ENCODE data around the gene MIEF2.
"Not testable (repeated sequence)": the region's sequence is repeated elsewhere in the genome, so short reads cannot be mapped to it uniquely, and the experiment has no call there.

Gene MIEF2

DNA sequence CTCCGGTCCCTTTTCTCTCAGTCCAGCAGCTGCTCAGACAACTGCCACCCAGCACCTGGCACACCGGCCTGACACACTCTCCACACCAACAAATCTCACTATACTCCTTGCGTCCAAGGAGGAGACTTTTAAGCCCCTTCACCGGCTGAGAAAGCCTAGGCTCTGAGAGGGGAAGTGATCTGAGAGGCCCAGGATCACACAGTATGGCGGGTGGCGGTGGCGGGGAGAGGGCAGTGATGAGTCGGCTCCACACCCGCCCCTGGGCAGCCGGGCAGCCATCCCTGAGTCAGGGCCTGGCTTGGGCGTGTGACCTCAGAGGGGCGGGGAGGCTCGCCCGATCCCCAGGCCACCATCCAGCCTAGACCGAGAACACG is 2.5 kb upstream of the MIEF2 start:
- peak; percentile 37 for DNase-seq

DNA sequence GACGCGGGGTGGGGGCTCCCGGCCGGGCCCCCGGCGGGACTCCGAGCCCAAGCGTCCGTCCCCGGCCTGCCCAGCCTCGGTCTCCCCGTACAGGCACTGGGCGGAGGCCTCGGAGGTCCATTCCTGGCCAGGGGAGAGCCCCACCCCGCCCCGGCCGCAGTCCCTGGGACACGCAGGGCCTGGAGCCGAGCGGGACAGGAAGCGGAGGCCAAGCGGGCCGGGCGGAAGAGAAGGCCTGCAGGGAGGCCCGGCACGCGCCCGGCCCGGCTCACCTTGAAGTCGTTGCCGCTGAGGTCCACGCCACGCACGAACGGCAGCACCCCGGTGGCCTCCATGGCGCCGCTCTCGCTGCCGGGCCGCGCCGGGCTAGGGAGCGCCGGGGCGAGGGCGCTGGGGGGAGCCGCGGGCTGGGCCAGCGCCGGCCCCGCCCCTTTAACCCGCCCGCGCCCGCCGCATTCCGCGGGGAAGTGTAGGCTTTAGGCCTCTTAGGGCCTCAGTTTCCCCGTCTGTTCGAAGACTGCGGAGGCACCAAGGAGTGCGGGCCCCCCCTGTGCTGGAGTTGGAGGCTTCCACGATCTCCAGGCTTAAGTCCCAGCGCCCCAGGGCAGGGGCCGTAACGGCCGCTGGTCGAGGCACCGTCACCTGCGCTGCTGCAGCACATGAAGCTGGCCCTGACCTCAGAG is 2.0 kb upstream of the MIEF2 start, which contains the start of gene FLII:
Gene FLII, minus strand, starts transcription at position 383 of the 683 bp plus-strand sequence. Its CDS starts 48 bp downstream, at position 335.
- DNase-seq = peak; percentile 51

DNA sequence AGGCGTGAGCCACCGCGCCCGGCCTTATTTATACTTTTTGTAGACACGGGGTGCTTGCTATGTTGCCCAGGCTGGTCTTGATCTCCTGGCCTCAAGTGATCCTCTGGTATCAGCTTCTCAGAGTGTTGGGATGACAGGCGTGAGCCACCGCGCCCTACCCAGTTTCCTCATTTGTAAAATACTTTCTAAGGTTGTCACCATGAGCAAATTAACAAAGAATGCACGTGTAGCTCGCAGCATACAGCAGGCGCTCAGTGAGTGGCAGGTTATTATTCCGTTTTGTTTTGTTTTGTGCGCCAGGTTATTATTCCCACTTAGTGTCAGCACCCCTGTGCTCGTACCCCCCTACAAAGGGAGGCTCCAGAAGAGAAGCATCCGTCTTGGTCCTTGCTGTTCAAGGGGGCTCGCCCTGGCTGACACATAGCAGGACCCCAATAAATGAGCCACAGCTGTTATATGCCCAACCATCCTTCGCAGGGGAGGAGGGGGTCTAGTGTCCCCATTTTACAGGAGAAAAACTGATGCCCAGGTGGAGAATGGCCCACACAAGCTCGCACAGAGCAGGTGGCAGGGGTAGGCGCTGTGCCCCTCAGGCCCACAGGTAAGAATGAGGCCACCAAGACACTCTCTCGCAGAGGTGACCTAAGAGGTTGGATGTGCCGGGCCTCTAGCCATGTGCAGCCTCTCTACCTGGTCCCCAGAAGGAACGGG is 686 bp upstream of the MIEF2 start:
- DNase-seq = no peak

DNA sequence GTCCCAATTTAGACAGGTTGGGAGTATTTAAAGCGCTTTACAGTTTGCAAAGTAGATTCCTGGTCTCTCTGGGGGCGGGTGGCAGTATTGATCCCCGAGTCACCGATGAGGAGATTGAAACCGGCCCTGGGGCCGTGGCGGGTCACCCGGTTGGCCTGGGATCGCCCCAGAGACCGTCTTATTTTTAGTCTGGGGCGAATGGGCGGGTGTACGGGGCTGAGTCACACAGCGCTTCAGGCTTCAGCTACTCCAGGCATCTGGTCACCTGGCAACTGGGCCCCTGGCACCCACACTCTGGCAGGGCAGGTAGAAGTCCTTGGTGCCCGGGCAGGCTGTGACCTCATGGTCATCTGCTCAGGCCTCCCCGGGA is 669 bp downstream of the MIEF2 start:
- peak; percentile 14 for DNase-seq

DNA sequence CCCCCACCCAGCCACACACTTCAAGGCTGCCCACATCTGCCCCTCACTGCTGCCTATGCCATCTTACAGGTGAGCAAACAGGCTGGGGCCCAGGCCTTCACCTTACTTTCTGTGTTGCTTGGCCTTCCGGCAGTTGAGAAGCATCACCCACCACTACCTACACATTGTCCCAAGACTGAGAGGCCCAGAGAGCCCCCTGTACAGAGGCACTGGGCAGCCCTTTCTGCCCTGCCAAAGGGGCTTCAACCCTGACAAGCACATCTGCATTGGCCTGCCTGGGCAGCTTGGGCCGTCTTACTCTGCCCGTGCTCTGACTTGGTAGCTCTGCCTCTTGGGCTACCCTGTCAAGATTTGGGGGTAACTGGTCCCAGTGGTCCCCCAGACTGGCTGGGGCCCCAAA is 1.2 kb downstream of the MIEF2 start:
- DNase-seq = no peak

DNA sequence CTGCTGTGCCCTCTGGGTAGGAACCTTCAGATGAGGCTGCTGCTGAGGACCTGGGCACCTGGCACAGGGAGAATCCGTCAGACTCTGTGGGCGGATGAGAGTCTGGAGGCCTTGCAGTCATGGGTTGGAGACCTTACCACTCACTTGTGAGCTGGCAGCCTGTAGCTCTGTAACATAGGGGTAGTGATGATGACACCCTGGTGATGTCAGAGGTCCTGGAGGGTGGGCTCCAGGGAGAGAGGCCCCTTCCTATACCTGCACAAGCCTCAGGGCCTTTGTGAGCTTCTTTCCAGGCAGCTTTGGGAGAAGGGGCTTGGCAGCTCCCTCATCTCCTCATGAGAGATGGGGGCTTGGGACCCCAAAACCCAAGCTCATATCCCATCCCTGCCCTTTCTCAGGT is 1.6 kb downstream of the MIEF2 start:
- DNase-seq = no peak

DNA sequence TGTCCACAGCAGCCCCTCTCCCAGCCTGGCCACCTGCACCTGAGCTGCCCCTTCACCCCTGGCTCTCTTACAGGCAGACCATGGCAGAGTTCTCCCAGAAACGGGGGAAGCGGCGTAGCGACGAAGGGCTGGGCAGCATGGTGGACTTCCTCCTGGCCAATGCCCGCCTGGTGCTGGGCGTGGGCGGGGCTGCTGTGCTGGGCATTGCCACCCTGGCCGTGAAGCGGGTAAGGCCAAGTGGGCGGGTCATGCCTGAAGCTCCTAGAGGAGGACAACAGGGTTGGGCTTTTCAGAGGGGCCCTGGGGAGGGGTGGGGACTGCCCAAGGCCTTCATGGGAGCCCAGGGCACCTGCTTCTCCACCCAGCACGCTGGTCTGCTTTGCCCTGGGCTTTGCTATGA is 2.2 kb downstream of the MIEF2 start:
- DNase-seq = no peak

DNA sequence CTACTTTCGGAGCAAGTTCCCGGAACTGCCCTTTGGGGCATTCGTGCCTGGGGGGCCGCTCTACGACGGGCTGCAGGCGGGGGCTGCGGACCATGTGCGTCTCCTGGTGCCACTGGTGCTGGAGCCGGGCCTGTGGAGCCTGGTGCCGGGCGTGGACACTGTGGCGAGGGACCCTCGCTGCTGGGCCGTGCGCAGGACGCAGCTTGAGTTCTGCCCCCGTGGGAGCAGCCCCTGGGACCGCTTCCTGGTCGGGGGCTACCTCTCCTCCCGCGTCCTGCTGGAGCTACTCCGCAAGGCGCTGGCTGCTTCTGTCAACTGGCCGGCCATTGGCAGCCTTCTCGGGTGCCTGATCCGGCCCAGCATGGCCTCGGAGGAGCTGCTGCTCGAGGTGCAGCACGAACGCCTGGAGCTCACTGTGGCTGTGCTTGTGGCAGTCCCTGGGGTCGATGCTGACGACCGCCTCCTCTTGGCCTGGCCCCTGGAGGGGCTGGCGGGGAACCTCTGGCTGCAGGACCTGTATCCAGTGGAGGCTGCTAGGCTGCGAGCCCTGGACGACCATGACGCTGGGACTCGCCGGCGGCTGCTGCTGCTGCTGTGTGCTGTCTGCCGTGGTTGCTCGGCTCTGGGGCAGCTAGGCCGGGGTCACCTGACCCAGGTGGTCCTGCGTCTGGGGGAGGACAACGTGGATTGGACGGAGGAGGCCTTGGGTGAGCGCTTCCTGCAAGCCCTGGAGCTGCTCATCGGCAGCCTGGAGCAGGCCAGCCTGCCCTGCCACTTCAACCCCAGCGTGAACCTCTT is 3.6 kb downstream of the MIEF2 start:
- no peak for DNase-seq

DNA sequence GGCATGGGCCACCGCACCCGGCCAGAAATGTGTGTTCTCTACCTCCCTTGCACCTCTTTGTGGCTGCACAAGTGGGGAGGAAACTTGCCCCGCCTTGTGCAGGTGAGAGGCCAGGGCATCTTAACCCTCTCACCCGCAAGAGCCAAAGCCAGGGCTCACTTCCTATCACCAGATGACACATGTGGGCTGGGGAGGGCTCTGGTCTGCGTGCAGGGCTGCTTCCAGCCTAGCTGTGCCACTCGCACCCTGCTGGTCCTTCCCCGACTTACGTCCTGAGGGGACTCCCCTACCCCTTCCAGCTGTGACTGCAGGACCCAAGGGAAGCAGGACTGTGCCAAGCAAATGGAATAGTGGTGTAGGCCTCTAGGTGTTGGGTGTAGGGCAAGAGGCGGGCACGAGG is 6.9 kb downstream of the MIEF2 start:
- no peak for DNase-seq

DNA sequence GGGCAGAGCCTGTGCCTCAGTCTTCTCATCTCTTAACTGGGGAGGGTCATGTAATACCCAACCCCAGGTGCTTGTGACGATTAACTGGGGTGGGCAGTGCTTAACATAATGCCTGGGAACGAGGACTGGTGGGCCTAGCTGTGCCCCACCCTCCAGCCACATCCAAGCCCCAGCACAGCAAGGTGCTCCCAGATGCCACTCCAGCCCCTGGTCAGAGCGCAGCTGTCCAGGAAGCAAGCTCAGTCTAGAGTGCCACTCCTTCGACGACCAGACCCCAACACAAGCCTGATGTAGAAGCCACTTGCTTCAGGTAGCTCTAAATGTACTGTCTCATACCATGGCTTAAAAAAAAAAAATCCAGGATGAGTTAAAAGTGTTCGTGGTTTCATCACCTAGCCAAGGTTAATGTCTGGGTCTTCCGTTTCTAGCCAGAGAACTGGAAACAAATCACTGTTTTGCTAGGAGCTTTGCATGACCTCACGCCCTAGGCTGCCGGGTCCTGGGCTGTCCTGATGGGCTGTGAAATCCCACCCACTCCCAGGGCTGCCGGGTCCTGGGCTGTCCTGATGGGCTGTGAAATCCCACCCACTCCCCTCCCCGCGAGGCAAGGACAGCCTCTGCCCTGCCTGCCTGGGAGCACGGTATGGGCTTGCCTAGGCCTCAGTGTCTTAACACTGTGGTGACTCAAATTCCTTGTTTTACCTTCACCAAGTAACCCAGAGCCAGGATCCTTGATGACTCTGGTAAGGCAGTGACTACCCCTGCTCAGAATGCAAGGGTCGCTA is 7.7 kb downstream of the MIEF2 start:
- no peak for DNase-seq

DNA sequence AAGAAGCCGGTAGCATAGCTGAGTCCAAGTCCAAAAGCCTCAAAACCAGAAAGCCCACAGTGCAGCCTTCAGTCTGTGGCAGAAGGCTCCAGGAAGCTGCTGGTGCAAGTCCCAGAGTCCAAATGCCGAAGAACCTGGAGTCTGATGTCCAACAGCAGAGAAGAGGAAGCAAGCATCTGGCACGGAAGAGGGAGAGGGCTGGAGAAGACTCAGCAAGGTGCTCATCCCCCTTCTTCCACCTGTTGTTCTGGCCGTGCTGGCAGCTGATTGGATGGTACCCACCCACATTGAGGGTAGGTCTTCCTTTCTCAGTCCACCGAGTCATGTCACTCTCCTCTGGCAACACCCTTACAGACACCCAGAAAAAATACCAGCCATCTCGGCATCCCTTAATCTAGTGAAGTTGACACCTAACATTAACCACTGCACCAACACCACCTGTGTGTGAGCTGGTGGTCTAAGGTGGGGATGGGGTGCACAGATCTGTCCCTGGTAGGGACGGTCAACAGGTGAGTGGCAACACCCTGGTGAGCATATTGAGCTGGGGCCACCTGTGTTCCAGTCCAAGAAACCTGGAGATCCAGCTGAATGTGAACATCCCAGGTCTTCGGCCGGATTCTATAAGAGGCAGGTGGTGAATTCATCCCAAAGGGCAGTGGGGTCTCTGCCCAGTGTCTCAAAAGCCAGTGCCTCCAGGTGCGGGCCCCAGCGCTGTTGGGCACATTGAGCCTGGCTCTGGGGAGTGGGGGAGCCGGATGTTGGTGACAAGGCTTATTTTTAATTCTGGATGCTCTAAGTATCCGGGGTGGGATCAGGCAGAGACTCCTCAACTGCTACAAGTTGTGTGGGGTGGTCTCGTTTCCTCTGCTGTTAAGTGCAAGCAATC is 9.8 kb downstream of the MIEF2 start:
- no peak for DNase-seq

DNA sequence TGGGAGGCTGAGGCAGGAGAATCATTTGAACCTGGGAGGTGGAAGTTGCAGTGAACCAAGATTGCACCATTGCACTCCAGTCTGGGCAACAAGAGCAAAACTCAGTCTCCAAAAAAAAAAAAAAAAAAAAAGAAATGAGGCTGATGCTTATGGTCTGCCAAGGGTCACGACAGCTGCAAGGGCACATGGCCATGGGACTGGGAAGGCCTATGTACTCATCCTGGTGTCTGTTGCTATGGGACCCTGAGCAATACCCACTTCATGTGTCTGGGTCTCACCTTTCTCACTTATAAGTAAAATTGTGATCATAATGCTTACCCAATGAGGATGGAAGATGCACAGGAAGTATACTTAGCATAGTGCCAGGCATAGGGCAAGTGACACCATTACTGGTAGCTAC is 16.6 kb downstream of the MIEF2 start:
- DNase-seq = no peak

DNA sequence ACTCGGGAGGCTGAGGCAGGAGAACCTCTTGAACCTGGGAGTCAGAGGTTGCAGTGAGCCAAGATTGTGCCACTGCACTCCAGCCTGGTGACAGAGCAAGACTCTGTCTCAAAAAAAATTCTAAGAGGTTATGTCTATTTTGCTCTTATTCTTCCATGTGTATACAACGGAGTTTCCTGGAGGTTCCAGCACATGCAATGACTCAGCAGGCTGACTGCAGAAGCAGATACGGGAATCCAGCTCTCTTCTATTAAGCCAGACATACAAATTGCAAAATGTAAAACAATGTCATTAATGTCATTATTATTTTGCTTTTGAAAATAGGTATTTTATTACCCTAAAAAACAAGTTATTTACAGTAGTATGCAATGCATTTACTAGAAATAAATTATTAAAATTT is 18.4 kb downstream of the MIEF2 start:
- no peak for DNase-seq

DNA sequence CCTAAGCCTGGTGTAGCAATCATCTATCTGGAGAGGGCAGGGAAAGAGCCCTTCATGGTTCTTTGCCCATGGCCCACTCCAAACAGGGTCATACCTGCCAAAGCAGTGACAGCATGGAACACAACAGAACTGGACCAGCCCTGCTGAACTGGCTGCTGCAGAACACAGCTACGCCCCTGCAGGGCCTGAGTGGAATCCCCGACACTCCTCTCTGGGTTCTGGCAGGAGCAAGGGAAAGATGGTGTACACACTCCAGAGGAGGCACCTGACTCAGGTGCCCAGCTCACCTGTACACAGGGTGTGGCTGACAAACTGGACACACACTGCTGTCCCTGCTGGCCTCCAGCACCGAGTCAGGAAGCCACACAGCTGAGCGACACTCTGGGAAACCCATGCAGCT is 19.8 kb downstream of the MIEF2 start:
- no peak for DNase-seq

DNA sequence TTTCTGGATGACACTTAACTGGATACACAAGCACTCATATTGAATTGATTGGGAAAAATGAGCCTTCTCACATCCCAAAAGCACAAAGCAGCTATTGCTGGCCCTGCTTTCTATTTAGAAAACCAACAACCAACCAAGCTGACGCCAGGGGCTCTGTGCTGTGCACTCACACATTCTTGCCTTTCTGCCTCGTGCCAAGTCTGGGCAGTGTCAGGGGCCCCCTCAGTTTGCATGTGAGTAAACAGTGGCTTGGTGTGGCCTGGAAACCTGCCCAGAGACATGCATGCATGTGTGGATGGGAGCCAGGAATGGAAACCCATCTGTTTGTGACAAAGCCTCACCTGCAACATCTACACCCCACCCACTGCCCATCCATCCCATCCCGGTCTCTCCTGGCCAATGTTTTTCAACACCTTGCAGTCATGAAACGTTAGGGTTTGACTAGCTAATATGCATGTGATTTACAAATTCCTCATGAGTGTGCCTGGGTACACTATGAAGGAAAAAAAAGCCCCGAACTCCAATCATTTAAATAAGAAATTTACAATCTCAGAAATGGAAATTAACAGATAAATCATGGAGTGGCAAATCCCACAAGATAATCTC is 20.4 kb downstream of the MIEF2 start:
- DNase-seq = no peak

DNA sequence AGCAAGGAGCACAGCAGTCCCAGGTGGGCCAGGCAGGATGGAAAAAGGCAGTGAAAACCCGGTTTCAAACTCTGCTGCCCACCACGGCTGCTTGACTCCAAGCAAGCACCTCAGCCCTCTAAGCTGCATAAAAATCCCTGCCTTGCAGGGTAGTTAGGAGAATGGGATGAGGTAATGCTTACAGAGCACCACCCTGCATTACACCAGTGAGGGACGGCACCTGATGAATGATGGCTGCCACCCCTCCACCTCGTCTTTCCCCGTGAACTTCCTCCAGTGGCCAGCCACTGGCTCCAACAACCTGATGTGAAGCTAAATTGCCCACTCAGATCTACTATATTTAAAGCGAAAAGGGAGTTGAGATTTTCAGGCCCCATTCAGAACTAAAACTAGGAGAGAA is 21.3 kb downstream of the MIEF2 start:
- no peak for DNase-seq

DNA sequence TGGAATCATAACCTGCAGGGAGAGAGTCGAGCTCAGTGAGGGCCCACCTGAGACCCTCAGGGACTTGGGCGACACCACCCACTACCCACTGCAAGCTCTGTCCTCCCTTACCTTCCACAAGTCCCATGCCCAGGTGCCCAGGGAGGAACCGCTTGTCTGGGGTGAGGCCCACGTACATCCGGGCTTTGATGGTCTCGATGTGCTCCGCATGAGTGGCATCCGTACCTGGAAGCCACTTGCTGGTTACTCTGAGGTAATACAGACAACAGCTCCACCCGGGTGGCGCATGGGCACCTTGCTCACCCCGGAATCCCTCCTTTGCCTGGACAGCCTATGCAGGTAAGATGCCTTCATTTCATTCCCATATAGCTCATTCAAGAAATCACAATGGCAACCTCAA is 24.8 kb downstream of the MIEF2 start:
- no peak for DNase-seq

DNA sequence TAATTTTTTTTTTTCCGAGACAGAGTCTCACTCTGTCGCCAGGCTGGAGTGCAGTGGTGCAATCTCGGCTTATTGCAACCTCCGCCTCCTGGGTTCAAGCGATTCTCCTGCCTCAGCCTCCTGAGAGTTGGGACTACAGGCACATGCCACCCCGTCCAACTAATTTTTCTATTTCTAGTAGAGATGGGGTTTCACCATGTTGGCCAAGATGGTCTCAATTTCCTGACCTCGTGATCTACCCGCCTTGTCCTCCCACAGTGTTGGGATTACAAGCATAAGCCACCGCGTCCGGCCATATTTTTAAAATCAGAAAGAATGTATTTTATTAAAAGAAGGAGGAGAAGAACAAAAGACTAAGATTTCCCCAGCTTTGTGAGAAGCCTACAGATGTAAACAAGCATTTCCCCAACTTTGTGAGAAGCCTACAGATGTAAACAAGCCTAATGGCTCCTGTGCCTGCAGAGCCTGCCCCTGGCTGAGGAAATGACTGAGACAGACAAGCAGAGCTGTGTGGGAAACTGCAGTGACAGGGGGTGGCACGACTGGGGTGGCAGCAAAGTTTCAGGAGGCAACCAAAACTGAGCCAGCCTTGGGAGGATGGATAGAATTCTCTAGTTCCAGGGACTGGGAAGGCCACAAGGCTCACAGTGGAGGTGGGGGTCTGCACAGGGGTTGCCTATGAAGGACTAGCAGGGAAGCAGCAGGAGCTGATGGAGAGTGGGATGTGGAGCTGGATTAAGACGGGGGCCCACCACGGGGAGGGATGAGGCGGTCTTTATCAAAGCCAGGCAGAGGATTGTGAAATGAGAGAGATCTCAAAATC is 31.5 kb downstream of the MIEF2 start:
- DNase-seq = no peak

DNA sequence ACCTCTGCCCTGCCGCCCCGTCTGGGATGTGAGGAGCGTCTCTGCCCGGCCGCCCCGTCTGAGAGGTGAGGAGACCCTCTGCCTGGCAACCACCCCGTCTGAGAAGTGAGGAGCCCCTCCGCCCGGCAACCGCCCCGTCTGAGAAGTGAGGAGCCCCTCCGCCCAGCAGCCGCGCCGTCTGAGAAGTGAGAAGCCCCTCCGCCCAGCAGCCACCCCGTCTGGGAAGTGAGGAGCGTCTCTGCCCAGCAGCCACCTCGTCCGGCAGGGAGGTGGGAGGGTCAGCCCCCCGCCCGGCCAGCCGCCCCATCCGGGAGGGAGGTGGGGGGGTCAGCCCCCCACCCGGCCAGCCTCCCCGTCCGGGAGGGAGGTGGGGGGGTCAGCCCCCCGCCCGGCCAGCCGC is 37.6 kb downstream of the MIEF2 start:
- DNase-seq = not testable (repeated sequence)

DNA sequence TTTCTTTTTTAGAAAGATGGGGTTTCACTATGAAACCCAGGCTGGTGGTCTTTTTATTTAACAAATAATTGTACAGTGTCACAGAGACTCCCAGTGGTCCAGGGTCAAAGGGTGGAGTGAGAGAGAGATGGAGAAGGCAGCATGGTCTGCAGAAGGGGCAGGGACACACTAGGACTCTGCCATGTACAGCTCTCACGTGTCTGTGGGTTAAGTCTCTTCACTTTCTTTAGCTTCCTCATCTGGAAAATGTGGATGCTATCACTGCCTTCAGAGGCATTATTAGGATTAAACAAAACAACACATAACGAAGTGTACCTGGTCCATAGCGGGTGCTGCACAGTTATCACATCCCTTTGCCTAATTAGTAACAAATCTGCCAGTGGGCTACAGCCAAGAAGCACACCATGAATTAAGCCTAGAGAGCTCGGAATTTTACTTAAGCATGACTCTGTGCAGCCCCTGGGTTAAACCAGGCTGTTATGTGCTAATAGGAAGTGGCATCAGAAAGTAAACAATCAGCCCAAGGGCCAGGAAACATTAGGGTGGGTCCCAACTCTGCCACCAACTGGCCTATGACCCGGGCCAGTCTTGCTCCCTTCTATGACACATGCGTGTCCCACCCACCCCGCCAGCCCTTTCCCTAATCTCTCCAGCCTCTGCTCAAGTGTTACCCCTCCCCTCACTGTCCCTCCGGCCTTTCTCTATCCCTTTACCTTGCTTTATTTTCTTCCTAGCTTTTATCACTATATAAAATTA is 40.4 kb downstream of the MIEF2 start:
- DNase-seq = no peak
